HepG2 (cell line): Measurements from ENCODE around the gene EPS8. TPM values are rescaled to one million over a fixed set of nuclear protein-coding genes. Genes with fewer than 3 reads are reported as not detected.
A peak's percentile ranks its signal among the peaks of the same experiment; 100 is the strongest.

ENCODE experiments used
- ELK4 ChIP-seq: sonication (generic); formaldehyde crosslinking; IDR thresholded peaks from 2 replicates; pipeline ENCODE4 v1.9.0; 2021; ENCODE audit warnings: missing genetic modification reagents, borderline replicate concordance
- NR0B2 ChIP-seq: sonication (generic); formaldehyde crosslinking; IDR thresholded peaks from 2 replicates; pipeline ENCODE4 v1.4.0; 2020; ENCODE audit warnings: mild to moderate bottlenecking, missing genetic modification reagents
- PBX3 ChIP-seq: sonication (generic); formaldehyde crosslinking; IDR thresholded peaks from 2 replicates; pipeline ENCODE4 v1.8.1; 2023; ENCODE audit warnings: missing genetic modification reagents, inconsistent platforms, borderline replicate concordance
- RBAK ChIP-seq: sonication (generic); formaldehyde crosslinking; IDR thresholded peaks from 2 replicates; pipeline ENCODE4 v1.5.1; 2020; ENCODE audit warnings: mild to moderate bottlenecking, missing genetic modification reagents
- REXO4 ChIP-seq: sonication (generic); formaldehyde crosslinking; IDR thresholded peaks from 2 replicates; pipeline ENCODE4 v1.8.0; 2022; ENCODE audit warnings: missing genetic modification reagents, mild to moderate bottlenecking, borderline replicate concordance
- SRY ChIP-seq: sonication (generic); formaldehyde crosslinking; IDR thresholded peaks from 2 replicates; pipeline ENCODE4 v1.8.0; 2022; ENCODE audit warnings: mild to moderate bottlenecking, missing genetic modification reagents
- YY1 ChIP-seq: IDR thresholded peaks from 2 replicates; pipeline ENCODE4 v1.6.1; 2011; ENCODE audit warnings: low read length, low read depth, moderate library complexity, mild to moderate bottlenecking; ENCODE audit not compliant: insufficient read depth, insufficient replicate concordance
- ZBTB37 ChIP-seq: sonication (generic); formaldehyde crosslinking; IDR thresholded peaks from 2 replicates; pipeline ENCODE4 v1.4.0; 2020; ENCODE audit warnings: mild to moderate bottlenecking, missing genetic modification reagents
- ZNF264 ChIP-seq: sonication (generic); formaldehyde crosslinking; IDR thresholded peaks from 2 replicates; pipeline ENCODE4 v1.4.0; 2020; ENCODE audit warnings: missing genetic modification reagents
- ZNF281 ChIP-seq: sonication (generic); formaldehyde crosslinking; IDR thresholded peaks from 2 replicates; pipeline ENCODE4 v1.4.0; 2020; ENCODE audit warnings: missing genetic modification reagents, borderline replicate concordance
- ZNF317 ChIP-seq: sonication (generic); formaldehyde crosslinking; IDR thresholded peaks from 2 replicates; pipeline ENCODE4 v1.5.0; 2020; ENCODE audit warnings: mild to moderate bottlenecking, missing genetic modification reagents
- ZNF354B ChIP-seq: sonication (generic); formaldehyde crosslinking; IDR thresholded peaks from 2 replicates; pipeline ENCODE4 v1.8.0; 2022; ENCODE audit warnings: mild to moderate bottlenecking, missing genetic modification reagents
- ZNF564 ChIP-seq: sonication (generic); formaldehyde crosslinking; IDR thresholded peaks from 2 replicates; pipeline ENCODE4 v1.8.1; 2023; ENCODE audit warnings: mild to moderate bottlenecking, missing genetic modification reagents
- ZNF747 ChIP-seq: sonication (generic); formaldehyde crosslinking; IDR thresholded peaks from 2 replicates; pipeline ENCODE4 v1.8.1; 2023; ENCODE audit warnings: missing genetic modification reagents, mild to moderate bottlenecking, borderline replicate concordance
- ZNF800 ChIP-seq: sonication (generic); formaldehyde crosslinking; IDR thresholded peaks from 2 replicates; pipeline ENCODE4 v1.4.0; 2020; ENCODE audit warnings: missing genetic modification reagents
- ZNF816 ChIP-seq: sonication (generic); formaldehyde crosslinking; IDR thresholded peaks from 2 replicates; pipeline ENCODE4 v1.8.0; 2022; ENCODE audit warnings: missing genetic modification reagents, mild to moderate bottlenecking, borderline replicate concordance
- ZSCAN29 ChIP-seq: sonication (generic); formaldehyde crosslinking; conservative IDR thresholded peaks from 2 replicates; pipeline ENCODE4 v1.4.0; 2020; ENCODE audit warnings: mild to moderate bottlenecking, missing genetic modification reagents
- polyA plus RNA-seq, 8 experiments: library from polyadenylated mRNA; depleted of rRNA in 3 of 8; stranded (reverse) in 7 of 8; unstranded in 1 of 8; fragments of >200 nt; fragmentation: Illumina TruSeq in 4 of 8; extraction: Trizol in 4 of 8; gene quantifications; 2 replicates each; pipeline versions ENCODE4 v1.2.1 to v1.2.3, GENCODE V29; 2011 to 2016; ENCODE audit warnings: low read depth in 4 of 8, missing spikeins in 1 of 8, mixed read lengths in 1 of 8; ENCODE audit not compliant: insufficient read depth in 1 of 8
- total RNA-seq, 5 experiments: library from RNA; depleted of rRNA; stranded (reverse); fragments of >200 nt; fragmentation: Illumina TruSeq; extraction: Trizol; gene quantifications; 2 replicates each; pipeline ENCODE4 v1.2.3, GENCODE V29; 2016; ENCODE audit warnings: low read depth in 1 of 5

The EPS8 gene
- total and polyA plus RNA-seq, 2 of the 13 experiments (the other 11 are each of a cell fraction or from before 2014, with no cell fraction given), result 37.1 to 43.4 TPM

- TF ChIP-seq ZNF281 (CRISPR knock-in tag) (peak; percentile 30; the same call in 1 of the 2 replicates), ZNF800 (CRISPR knock-in tag) (peak; percentile 56), REXO4 (CRISPR knock-in tag) (peak; percentile 63; the same call in 1 of the 2 replicates), ZSCAN29 (peak; percentile 58; the same call in 1 of the 2 replicates), ZNF564 (CRISPR knock-in tag) (peak; percentile 82; the same call in 1 of the 2 replicates), ZNF816 (CRISPR knock-in tag) (peak; percentile 93), ZNF264 (CRISPR knock-in tag) (peak; percentile 95; the same call in 1 of the 2 replicates), ZNF317 (peak; percentile 83), ZNF354B (CRISPR knock-in tag) (peak; percentile 91), SRY (CRISPR knock-in tag) (peak; percentile 84; the same call in 1 of the 2 replicates), PBX3 (no peak), RBAK (CRISPR knock-in tag) (no peak), ELK4 (CRISPR knock-in tag) (no peak), YY1 (peak; percentile 85), NR0B2 (peak; percentile 63), ZNF747 (CRISPR knock-in tag) (peak; percentile 96), ZBTB37 (CRISPR knock-in tag) (0 out of 2 replicates have a peak, but pooled peaks have one; percentile 71)
Measured at GRCh38 chr12:15789220-15790171, at the start of gene EPS8 (continued).
